H1 (cell line): ENCODE results near the gene SLC3A2. TPM values are rescaled to one million over a fixed set of nuclear protein-coding genes. Genes with fewer than 3 reads are reported as not detected.
A peak's percentile ranks its signal among the peaks of the same experiment; 100 is the strongest.

ENCODE experiments used
- CBX5 ChIP-seq: fragments of 300-800, 300-1000 bp; sonication (generic); IDR thresholded peaks from 2 replicates; pipeline ENCODE4 v1.7.1; 2016; ENCODE audit warnings: antibody characterized with exemption, low read length, low read depth
- CEBPB ChIP-seq: IDR thresholded peaks from 2 replicates; pipeline ENCODE4 v1.6.1; 2012; ENCODE audit warnings: low read depth, low read length
- CHD1 ChIP-seq: IDR thresholded peaks from 2 replicates; pipeline ENCODE4 v1.6.1; 2012; ENCODE audit warnings: low read depth, low read length, improper control_type of control experiment
- CREB1 ChIP-seq: IDR thresholded peaks from 2 replicates; pipeline ENCODE4 v1.6.1; 2012; ENCODE audit warnings: inconsistent platforms
- CTBP2 ChIP-seq: IDR thresholded peaks from 2 replicates; pipeline ENCODE4 v1.7.0; 2011; ENCODE audit warnings: borderline replicate concordance, mild to moderate bottlenecking, moderate library complexity, mixed read lengths, low read length; ENCODE audit not compliant: insufficient read depth, insufficient read length
- FOSL1 ChIP-seq: IDR thresholded peaks from 2 replicates; pipeline ENCODE4 v1.6.1; 2011; ENCODE audit warnings: mild to moderate bottlenecking, low read depth, low read length, moderate library complexity; ENCODE audit not compliant: insufficient read depth
- HDAC2 ChIP-seq, 2 experiments: fragments of 300-600 bp in 1 of 2; sonication (generic) in 1 of 2; IDR thresholded peaks; 2 replicates each; pipeline ENCODE4 v1.6.1; 2011 to 2012; ENCODE audit warnings: low read depth in 2 of 2, low read length in 2 of 2, mild to moderate bottlenecking in 2 of 2, moderate library complexity in 2 of 2, borderline replicate concordance in 1 of 2, inconsistent platforms in 1 of 2
- JUN ChIP-seq: IDR thresholded peaks from 2 replicates; pipeline ENCODE4 v1.6.1; 2011; ENCODE audit warnings: low read depth, mild to moderate bottlenecking, improper control_type of control experiment, low read length
- RBBP5 ChIP-seq: IDR thresholded peaks from 2 replicates; pipeline ENCODE4 v1.7.1; 2012; ENCODE audit warnings: low read depth, mild to moderate bottlenecking, inconsistent platforms, low read length, moderate library complexity, borderline replicate concordance
- RXRA ChIP-seq: IDR thresholded peaks from 2 replicates; pipeline ENCODE4 v1.6.1; 2011; ENCODE audit warnings: low read depth, mild to moderate bottlenecking, low read length, moderate library complexity; ENCODE audit not compliant: insufficient read depth
- SIN3A ChIP-seq, 2 experiments: IDR thresholded peaks in 1 of 2; conservative IDR thresholded peaks in 1 of 2; 2 replicates each; pipeline ENCODE4 v1.6.1; 2011 to 2012; ENCODE audit warnings: low read length in 2 of 2, improper control_type of control experiment in 1 of 2, low read depth in 1 of 2, mild to moderate bottlenecking in 1 of 2
- SIRT6 ChIP-seq: IDR thresholded peaks from one replicate; pipeline ENCODE4 v1.7.1; 2012; ENCODE audit warnings: low read length, inconsistent platforms
- SP1 ChIP-seq: IDR thresholded peaks from 2 replicates; pipeline ENCODE4 v1.6.1; 2011; ENCODE audit warnings: low read depth, low read length
- SP2 ChIP-seq: IDR thresholded peaks from 2 replicates; pipeline ENCODE4 v1.6.1; 2012; ENCODE audit warnings: mild to moderate bottlenecking, low read length, inconsistent platforms
- SP4 ChIP-seq: IDR thresholded peaks from 2 replicates; pipeline ENCODE4 v1.6.1; 2012; ENCODE audit warnings: low read length, inconsistent platforms
- TAF1 ChIP-seq: IDR thresholded peaks from 2 replicates; pipeline ENCODE4 v1.6.1; 2011; ENCODE audit warnings: mild to moderate bottlenecking, low read depth, low read length
- TCF12 ChIP-seq: IDR thresholded peaks from 2 replicates; pipeline ENCODE4 v1.6.1; 2011; ENCODE audit warnings: low read depth, mild to moderate bottlenecking, low read length
- USF2 ChIP-seq: IDR thresholded peaks from 2 replicates; pipeline ENCODE4 v1.6.1; 2011; ENCODE audit warnings: low read length, improper control_type of control experiment
- YY1 ChIP-seq: IDR thresholded peaks from 2 replicates; pipeline ENCODE4 v1.6.1; 2011; ENCODE audit warnings: low read depth, mild to moderate bottlenecking, low read length
- polyA plus RNA-seq, 7 experiments: library from polyadenylated mRNA; depleted of rRNA in 3 of 7; stranded (reverse) in 5 of 7; unstranded in 2 of 7; fragments of >200 nt in 5 of 7; fragments of 200-250 nt in 2 of 7; gene quantifications; 1 replicate in 5 of 7; 2 replicates in 1 of 7; 4 replicates in 1 of 7; pipeline versions ENCODE4 v1.2.1 to v1.2.3, GENCODE V29; 2011 to 2013; ENCODE audit warnings: missing spikeins in 2 of 7, mixed read lengths in 2 of 7
- total RNA-seq: library from RNA; stranded (reverse); fragmentation: NEBNext Ultra II Directional; extraction: Animal tissue kit (Norgen Biotek cat#: 25700); gene quantifications from 2 replicates; pipeline ENCODE4 v1.2.1, GENCODE V29; 2021
- TF ChIP-seq, protein P1 (sequence below): IDR thresholded peaks from 2 replicates; pipeline ENCODE4 v1.6.1; 2012; ENCODE audit warnings: inconsistent platforms

SLC3A2 gene
- total and polyA plus RNA-seq, 2 of the 8 experiments (the other 6 are each of a cell fraction or from before 2014, with no cell fraction given), result 410 to 435 TPM

GRCh38 chr11:62831520-62832335 is 49.0 kb upstream of the SLC3A2 start, which contains the start of gene STX5 (continued):
- TF ChIP-seq, protein P1, sequence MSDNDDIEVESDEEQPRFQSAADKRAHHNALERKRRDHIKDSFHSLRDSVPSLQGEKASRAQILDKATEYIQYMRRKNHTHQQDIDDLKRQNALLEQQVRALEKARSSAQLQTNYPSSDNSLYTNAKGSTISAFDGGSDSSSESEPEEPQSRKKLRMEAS, result peak; percentile 10; the same call in 1 of the 2 replicates
- TF ChIP-seq JUN, result no peak
- TF ChIP-seq TCF12, result no peak
- no peak for TF ChIP-seq CEBPB
- peak; percentile 95 for TF ChIP-seq TAF1
- TF ChIP-seq RBBP5, result 0 out of 2 replicates have a peak, but pooled peaks have one; percentile 28
- TF ChIP-seq RXRA, result no peak
- TF ChIP-seq CHD1, result no peak
- TF ChIP-seq SP2, result peak; percentile 91
- TF ChIP-seq CBX5, result no peak
- TF ChIP-seq HDAC2 (IDR thresholded peaks at IDR 0.05; ENCODE audit: borderline replicate concordance in 1 of 2, low read depth in 2 of 2, low read length in 2 of 2), result 0 out of 4 replicates have a peak, but pooled peaks of 1 of the 2 experiments have one; percentile 17
- peak; percentile 91 for TF ChIP-seq SP4
- TF ChIP-seq USF2, result peak; percentile 45; the same call in 1 of the 2 replicates
- TF ChIP-seq CTBP2, result no peak
- TF ChIP-seq FOSL1, result no peak
- TF ChIP-seq SP1, result peak; percentile 98
- no peak for TF ChIP-seq YY1
- TF ChIP-seq SIRT6, result no peak
- peak; percentile 78 to 82; a peak in 2 of 4 replicates for TF ChIP-seq SIN3A (conservative IDR thresholded peaks at IDR 0.05 in 1 of 2, IDR thresholded peaks at IDR 0.05 in 1 of 2; ENCODE audit: low read depth in 1 of 2, low read length in 2 of 2)
- peak; percentile 94 for TF ChIP-seq CREB1
